Ureter (tissue), 1 donor: Measurements from ENCODE around the gene GRK3. TPM values are rescaled to one million over a fixed set of nuclear protein-coding genes. Genes with fewer than 3 reads are reported as not detected.
"Not testable (repeated sequence)": the region's sequence is repeated elsewhere in the genome, so short reads cannot be mapped to it uniquely, and the experiment has no call there.

ENCODE experiments used
- DNase-seq: peaks from one replicate; pipeline ENCODE4 v3.0.0-alpha.2; 2020; ENCODE audit warnings: low spot score
- total RNA-seq: library from RNA; stranded (reverse); gene quantifications from one replicate; pipeline ENCODE4 v1.2.4, GENCODE V29; 2023
- donor health status: DM: yes; HTN: yes; CAD: no.

The GRK3 gene
- total RNA-seq, 1 donor from 2014 or later: 21.6 TPM

- DNase-seq: no peak
These were observed 8.3 kb downstream of the GRK3 start for GRCh38 chr22:25572708-25573171.

GRCh38 chr22:25573841-25574240, 9.4 kb downstream of the GRK3 start:
- DNase-seq: no peak

DNA sequence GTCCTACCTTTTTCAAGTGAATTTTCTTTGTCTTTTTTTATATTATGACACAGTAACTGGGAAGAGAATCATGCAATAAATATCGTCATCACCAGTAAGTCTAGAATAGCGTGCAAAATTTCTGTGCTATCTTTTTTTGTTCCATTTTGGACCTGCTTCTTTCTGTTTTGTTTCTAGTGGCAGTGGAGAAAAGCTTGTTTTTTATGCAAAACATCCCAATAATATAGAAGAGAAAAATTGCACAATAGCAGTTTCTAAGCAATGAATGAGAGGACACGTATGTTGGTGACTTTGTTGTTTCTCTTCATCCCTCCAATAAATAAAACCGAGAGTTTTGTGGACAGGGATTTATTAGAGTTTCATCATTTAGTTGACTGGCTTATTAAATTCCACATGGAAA, 10.3 kb downstream of the GRK3 start:
- DNase-seq: no peak

GRCh38 chr22:25575674-25576392, 11.4 kb downstream of the GRK3 start:
- DNase-seq: not testable (repeated sequence)

DNA sequence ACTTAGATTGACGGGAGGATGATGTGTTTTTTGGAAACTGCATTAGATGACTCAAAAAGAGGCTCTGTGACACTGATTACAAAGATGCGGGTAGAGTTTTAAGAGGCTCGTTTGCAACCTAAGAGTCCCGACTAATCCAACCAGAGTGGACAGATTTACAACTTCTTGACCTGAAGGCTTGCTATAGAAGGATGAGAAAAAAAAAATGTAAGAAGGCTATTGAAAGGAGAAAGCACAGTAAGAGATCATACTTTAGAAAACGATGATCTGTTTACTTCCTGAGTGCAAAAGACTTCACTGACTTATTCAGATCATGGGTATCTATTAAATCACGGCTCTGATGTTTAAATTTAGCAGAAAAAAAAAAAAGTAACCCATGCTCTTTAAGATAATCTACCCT, 17.0 kb downstream of the GRK3 start:
- DNase-seq: not testable (repeated sequence)

DNA sequence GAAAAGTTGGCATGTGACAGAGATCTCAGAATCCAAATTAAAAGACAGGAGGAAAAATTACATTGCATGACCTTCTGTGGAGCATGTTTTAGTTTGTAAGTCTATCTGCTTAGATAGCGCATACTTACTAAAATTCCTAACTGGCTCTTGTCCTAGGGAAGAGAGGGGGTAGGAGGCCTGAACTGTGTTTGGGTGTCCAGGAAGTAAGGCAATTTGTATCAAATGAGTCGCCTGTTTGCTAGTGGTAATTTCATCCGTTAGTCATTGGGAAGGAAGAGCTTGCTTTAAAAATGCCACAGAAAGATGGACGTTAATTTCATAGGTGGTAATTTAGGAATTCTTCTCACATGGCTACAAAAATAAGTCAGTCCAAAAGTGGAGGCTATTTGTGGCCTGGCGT, 18.5 kb downstream of the GRK3 start:
- DNase-seq: no peak

DNA sequence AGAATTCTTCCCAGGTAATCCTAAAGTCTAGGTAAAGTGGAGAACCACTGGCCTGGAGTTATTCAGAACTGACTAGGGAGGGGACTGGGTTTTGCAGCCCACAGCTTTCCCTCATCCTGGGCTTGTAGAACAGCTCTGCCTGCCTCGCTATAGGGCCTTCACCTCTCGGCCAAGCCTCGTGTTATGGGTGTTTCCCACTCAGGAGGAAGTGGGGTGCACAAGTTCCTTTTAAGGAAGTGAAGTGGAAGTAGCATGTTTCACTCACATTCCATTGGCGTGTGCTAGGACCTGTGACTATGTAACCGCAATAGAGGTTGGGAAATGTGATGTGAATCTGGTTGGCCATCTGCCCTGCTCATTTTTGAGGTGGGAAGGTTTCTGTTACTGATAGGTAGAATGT, 20.5 kb downstream of the GRK3 start:
- not testable (repeated sequence) for DNase-seq

- DNase-seq: not testable (repeated sequence)
These were observed 25.2 kb downstream of the GRK3 start for GRCh38 chr22:25589664-25590063.

DNA sequence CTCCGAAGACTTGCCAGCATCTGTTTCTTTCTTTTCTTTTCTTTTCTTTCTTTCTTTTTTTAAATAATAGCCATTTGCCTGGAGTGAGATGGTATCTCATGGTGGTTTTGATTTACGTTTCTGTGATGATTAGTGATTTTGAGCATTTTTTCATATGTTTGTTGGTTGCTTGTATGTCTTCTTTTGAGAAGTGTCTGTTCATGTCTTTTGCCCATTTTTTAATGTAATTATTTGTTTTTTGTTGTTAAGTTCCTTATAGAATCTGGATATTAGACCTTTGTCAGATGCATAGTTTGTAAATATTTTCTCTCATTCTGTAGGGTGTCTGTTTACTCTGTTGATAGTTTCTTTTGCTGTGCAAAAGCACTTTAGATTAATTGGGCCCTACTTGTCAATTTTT, 28.8 kb downstream of the GRK3 start:
- DNase-seq: not testable (repeated sequence)

DNA sequence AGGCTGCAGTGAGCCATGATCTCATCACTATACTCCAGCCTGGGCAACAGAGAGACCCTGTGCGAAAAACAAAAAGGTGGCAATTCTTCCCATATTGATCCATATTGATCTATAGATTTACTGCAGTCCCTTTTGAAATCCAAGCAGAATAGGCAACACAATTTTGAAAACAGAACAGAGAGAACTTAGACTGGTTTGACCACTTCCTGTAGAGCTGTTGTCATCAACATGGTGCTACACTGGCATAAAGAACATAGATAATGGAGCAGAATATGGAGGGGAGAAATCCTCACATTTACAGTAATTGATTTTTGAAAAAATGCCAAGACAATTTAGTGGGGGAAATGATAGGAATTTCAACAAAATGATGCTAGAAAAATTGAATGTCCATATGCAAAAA, 34.1 kb downstream of the GRK3 start:
- DNase-seq: no peak

- DNase-seq: no peak
These were observed 38.0 kb downstream of the GRK3 start for GRCh38 chr22:25602445-25602844.

- no peak for DNase-seq
These were observed 38.4 kb downstream of the GRK3 start for GRCh38 chr22:25602916-25603315.

DNA sequence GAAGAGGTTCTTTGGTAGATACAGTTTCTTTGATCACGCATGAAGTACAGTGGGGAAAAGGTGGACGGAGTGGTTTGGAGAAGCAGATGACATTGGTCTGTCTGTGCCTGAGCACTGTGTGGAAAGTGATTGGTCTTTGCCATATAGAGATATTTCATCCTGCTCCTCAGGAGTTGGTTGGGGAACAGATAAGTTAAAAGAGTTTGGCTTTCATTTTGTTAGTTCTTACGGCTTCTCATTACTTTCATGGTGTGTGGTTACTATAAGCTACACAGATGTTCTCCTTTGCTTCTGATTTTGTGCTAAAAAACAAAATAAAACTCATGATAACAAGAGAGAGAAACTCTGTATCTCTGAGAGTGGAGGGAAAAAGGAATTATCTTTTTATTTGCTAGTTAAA, 40.7 kb downstream of the GRK3 start:
- not testable (repeated sequence) for DNase-seq

- DNase-seq: not testable (repeated sequence)
These were observed 41.1 kb downstream of the GRK3 start for GRCh38 chr22:25605565-25605964.

DNA sequence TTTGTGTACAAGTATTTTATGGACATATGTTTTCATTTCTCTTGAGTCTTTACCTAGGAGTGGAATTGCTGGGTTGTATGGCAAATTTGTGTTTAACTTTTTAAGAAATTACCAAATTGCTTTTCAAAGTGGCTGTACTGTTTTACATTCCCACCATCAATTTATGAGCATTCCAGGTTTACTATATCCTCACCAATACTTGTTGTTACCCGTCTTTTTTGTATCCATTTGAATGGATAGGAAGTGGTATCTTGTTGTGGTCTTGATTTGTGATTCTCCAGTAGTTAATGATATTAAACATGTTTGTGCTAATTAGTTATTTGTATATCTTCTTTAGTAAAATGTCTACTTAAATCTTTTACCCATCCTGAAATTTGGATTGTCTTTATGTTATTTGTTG, 46.8 kb downstream of the GRK3 start:
- DNase-seq: not testable (repeated sequence)

DNA sequence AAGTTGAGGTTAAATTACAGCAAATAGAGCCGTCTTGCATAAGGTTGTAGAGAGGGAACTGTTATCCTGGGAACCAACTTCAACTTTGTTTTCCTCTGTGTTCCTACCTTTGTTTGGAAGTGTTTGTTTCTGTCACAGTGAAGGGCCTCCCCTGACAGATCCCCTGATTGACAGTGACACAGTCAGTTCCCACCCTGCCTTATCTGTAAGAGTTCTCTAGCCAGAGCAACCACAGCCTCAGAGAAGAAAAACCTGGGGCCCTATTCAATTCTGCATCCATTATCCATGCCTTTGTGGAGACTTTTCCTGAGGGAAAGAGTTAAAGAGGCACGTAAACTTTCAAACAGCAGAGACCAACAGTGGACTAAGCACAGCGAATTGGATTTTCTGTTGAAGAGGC, 48.7 kb downstream of the GRK3 start:
- DNase-seq: not testable (repeated sequence)

- DNase-seq: not testable (repeated sequence)
These were observed 49.1 kb downstream of the GRK3 start for GRCh38 chr22:25613558-25613957.

- DNase-seq: not testable (repeated sequence)
These were observed 50.3 kb downstream of the GRK3 start for GRCh38 chr22:25614791-25615190.

DNA sequence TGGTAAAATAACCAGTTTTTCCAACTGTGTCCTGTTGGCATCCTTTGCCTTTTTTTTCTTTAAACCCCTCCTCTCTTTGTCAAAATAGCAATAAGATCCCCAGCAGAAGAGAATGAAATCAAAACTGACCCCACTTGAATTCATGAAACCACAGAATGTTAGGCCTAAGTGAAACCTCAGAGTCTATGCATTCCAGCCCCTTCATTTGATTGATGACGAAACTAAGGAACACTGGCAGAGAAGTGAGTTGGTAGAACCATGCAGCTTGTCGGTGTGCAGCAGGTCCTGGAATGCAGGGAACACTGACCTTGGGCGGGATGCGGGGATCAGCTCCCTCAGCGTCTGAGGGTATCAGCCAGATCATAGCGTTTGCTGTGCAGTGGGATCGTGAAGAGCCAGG, 57.5 kb downstream of the GRK3 start:
- DNase-seq: no peak

DNA sequence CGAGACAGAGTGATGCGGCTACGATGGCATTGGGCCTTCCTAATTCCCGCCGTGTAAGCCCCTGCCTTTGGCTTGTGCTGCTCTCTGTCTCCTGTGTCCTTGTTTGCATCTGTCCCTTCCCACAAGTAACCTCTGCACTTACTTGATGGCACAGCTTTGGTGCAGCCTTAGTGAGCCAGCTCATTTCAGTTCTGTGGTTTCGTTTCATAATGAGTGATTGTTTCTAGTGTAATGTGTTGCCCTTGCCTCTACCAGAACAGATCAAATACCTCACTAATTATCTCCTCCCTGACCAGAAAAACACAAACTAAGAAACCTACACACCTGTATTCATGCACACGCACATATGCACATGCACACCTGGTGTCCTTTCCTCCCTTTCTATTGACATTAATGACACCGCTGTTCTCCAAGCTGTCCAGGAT, 58.8 kb downstream of the GRK3 start:
- DNase-seq: no peak

- DNase-seq: no peak
These were observed 59.4 kb downstream of the GRK3 start for GRCh38 chr22:25623851-25624250.

- no peak for DNase-seq
These were observed 60.0 kb downstream of the GRK3 start for GRCh38 chr22:25624476-25624875.

GRCh38 chr22:25625747-25626623, 61.5 kb downstream of the GRK3 start:
- DNase-seq: not testable (repeated sequence)
